Chondrocyte (in vitro differentiated cells): ENCODE results near the gene TPBGL. TPM values are rescaled to one million over a fixed set of nuclear protein-coding genes. Genes with fewer than 3 reads are reported as not detected.

Experiments used
- DNase-seq: peaks from one replicate; pipeline ENCODE4 v3.0.0; 2021; ENCODE audit warnings: mixed read lengths, low spot score
- H3K27ac Mint-ChIP-seq: one replicate; pipeline ENCODE4 v1.8.0; 2021; ENCODE audit warnings: mild to moderate bottlenecking, moderate library complexity, mixed read lengths; ENCODE audit not compliant: unreplicated experiment
- H3K27me3 Mint-ChIP-seq: 2 replicates; pipeline ENCODE4 v1.8.0; 2021; ENCODE audit warnings: low read depth, mixed read lengths
- H3K36me3 Mint-ChIP-seq: 2 replicates; pipeline ENCODE4 v1.8.0; 2021; ENCODE audit warnings: low read depth, mixed read lengths
- H3K4me1 Mint-ChIP-seq: 2 replicates; pipeline ENCODE4 v1.8.0; 2021; ENCODE audit warnings: low read depth, mild to moderate bottlenecking, mixed read lengths
- H3K4me3 Mint-ChIP-seq: one replicate; pipeline ENCODE4 v1.8.0; 2021; ENCODE audit warnings: mild to moderate bottlenecking, moderate library complexity, mixed read lengths; ENCODE audit not compliant: unreplicated experiment
- H3K9me3 Mint-ChIP-seq: 2 replicates; pipeline ENCODE4 v1.8.0; 2021; ENCODE audit warnings: low read depth, mixed read lengths
- total RNA-seq: library from RNA; stranded (reverse); gene quantifications from 3 replicates; pipeline ENCODE4 v1.2.1, GENCODE V29; 2021
- TF ChIP-seq, protein P1 (sequence below): fragments of 200-600 bp; sonication (generic); IDR thresholded peaks from 2 replicates; pipeline ENCODE4 v1.5.0; 2021; ENCODE audit warnings: antibody characterized with exemption, mild to moderate bottlenecking, moderate library complexity

TPBGL gene
- total RNA-seq, 1 donor from 2014 or later, result 0.82 TPM

DNA sequence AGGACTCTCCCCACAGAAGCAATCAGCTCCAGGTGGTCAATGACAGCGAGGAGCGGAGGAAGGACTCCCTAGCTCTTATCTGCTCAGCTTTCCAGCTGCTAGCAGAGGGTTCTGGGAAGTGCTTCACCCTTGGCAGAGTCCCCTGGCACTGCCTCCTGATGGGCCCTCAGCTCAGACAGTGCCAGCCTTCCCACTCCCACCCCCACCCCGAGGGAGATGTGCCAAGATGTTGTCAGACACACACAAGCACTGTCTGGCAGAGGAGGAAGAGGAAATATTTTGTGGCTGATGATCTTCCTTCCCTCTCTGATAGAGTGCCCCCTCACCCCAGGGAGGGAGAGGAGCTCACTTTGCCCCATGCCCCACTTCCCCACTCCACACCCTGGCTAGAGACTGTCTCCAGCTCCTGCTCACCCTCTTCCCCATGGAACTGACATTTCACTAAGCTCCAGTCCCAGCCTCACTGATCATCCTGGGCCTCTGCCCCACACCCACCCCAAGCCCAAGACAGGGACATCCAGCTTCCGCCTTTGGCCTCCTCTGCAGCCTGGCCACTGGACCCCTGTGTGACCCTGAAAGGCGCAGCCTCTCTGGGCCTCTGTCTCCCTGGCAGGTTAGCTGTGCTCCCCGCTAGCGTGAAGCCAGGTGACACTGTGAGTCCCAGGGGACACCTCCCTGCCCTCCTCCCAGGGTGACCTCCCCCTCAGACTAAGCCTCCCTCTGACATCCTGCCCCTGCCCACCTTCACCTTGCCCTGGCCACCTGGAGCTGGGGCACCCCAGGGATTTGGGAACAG is 45.2 kb upstream of the TPBGL start:
- DNase-seq, result no peak
- H3K4me3 Mint-ChIP-seq, result no peak overlapping the region
- H3K9me3 Mint-ChIP-seq, result no peaks in the 10 kb centered on the region
- H3K4me1 Mint-ChIP-seq, result peaks cover 24% of the 10 kb centered on the region
- H3K27ac Mint-ChIP-seq, result no peak overlapping the region
- H3K27me3 Mint-ChIP-seq, result peaks cover 7% of the 10 kb centered on the region
- H3K36me3 Mint-ChIP-seq, result no peaks in the 10 kb centered on the region
- TF ChIP-seq, protein P1, sequence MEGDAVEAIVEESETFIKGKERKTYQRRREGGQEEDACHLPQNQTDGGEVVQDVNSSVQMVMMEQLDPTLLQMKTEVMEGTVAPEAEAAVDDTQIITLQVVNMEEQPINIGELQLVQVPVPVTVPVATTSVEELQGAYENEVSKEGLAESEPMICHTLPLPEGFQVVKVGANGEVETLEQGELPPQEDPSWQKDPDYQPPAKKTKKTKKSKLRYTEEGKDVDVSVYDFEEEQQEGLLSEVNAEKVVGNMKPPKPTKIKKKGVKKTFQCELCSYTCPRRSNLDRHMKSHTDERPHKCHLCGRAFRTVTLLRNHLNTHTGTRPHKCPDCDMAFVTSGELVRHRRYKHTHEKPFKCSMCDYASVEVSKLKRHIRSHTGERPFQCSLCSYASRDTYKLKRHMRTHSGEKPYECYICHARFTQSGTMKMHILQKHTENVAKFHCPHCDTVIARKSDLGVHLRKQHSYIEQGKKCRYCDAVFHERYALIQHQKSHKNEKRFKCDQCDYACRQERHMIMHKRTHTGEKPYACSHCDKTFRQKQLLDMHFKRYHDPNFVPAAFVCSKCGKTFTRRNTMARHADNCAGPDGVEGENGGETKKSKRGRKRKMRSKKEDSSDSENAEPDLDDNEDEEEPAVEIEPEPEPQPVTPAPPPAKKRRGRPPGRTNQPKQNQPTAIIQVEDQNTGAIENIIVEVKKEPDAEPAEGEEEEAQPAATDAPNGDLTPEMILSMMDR, result no peak

DNA sequence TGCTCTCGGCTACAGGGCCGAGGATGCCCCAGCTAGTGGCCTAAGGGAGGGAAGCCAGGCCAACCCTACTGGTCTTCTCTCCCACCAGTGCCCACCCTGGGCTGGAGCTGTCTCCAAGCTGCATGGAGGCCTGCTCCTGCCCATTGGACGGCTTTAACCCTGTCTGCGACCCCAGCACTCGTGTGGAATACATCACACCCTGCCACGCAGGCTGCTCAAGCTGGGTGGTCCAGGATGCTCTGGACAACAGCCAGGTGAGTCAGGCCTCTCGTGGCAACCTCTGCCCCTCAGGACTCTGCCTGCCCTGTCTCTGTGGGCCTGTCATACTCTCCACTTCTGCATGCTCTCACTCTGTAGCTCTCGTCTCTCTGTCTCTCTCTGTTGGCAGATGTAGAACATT is 44.1 kb upstream of the TPBGL start:
- no peaks in the 10 kb centered on the region for H3K9me3 Mint-ChIP-seq
- TF ChIP-seq, protein P1, result no peak
- no peak overlapping the region for H3K4me3 Mint-ChIP-seq
- H3K27ac Mint-ChIP-seq, result no peak overlapping the region
- peaks cover 9% of the 10 kb centered on the region for H3K27me3 Mint-ChIP-seq
- peaks cover 17% of the 10 kb centered on the region for H3K4me1 Mint-ChIP-seq
- no peak for DNase-seq
- no peaks in the 10 kb centered on the region for H3K36me3 Mint-ChIP-seq

DNA sequence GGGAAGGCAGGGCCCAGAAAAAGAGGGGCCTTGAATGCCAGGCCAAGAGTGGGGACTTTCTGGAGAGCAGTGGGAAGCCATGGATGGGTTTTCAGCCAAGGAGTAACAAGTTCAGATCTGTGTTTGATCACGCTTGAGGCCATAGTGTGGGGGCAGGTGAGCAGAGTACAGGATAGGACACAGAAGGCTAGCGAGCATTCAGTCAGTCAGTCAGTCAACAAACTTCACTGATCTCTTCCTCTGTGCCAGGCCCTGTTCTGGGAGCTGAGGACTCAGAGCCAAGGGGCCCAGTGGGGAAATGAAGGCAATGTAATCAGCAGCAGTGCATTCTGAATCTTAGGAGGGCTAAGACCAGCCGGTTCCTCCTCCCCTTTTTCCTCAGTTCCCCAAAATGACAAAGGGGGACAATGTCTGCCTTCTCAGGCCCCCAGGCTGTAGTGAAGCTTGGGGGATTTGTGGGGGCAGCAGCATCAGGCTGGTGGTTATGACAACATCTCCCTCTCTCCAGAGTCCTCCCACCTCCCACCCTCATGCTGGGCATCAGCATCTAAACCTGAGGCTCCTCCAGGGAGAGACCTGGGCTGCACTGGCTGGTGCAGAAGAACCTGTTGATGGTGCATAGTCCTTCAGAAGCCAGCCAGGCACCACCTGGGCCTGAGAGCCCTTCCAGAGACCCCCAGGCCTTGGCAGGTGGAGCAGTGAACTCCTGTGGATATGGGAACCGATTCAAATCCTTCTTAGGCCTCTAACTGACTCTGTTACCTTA is 42.9 kb upstream of the TPBGL start:
- H3K9me3 Mint-ChIP-seq, result no peaks in the 10 kb centered on the region
- DNase-seq, result no peak
- peaks cover 19% of the 10 kb centered on the region for H3K27me3 Mint-ChIP-seq
- TF ChIP-seq, protein P1, result no peak
- peaks cover 14% of the 10 kb centered on the region for H3K4me1 Mint-ChIP-seq
- no peaks in the 10 kb centered on the region for H3K36me3 Mint-ChIP-seq
- no peak overlapping the region for H3K27ac Mint-ChIP-seq
- H3K4me3 Mint-ChIP-seq, result no peak overlapping the region

DNA sequence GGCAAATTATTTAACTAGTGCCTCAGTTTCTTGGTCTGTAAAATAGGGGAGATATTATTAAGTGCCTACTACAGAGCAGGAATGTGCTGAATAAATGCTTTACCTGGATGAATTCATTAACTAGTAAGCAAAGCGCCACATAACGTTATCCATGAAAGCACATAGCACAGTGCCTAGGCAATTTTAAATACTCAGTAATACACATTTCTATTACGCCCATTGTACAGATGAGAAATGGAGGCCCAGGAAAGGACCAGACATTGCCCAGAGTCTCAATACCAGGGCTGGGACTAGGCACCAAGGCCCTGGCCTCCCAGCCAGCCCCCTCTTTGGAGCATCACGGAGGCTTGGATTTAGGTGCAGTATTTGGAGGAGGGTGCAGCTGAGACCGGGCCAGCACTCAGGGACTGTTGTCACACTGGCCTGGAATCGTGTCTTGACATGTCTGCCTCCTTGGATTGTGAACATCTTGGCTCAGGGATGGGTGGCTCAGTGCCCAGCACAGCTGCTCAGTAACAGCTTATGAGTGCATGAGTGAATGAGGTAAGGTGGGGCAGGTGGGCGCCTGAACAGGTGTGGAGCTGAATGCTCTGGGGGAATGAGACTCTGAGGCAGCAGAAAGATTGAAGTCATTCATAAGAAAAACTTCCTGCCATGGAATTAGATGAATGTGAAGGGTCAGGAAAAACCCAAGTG is 42.1 kb upstream of the TPBGL start:
- Mint-ChIP-seq H3K4me3 (no peak overlapping the region), H3K4me1 (peaks cover 14% of the 10 kb centered on the region), H3K9me3 (no peaks in the 10 kb centered on the region), H3K27ac (no peak overlapping the region), H3K27me3 (peaks cover 19% of the 10 kb centered on the region), H3K36me3 (no peaks in the 10 kb centered on the region)
- TF ChIP-seq, protein P1, result no peak
- no peak for DNase-seq

DNA sequence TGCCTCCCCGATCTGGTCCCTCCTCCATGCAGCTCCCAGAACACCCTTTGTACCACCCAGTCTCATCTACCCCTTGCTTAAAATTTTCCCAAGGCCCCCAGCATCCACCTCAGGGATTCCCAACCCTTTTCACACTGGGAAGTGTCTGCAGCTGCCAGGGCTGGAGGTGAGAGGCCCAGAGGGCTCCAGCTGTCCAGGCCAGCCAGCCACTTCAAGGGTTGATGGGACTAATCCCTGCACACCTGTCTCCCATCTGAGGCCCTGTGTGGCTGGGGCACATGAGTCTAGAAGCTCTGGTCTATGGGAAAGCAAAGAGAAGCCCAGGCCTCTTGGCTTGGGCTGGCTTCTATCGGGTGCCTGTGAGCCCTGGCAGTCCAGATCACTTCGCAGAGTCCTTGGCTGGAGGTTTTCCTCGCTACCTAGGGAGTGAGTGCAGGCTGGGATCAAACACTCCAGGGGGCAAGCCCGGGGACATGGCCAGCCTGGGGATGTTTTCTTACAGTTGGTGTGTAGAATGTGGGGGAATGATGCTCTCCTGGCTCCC is 41.1 kb upstream of the TPBGL start:
- no peaks in the 10 kb centered on the region for H3K36me3 Mint-ChIP-seq
- H3K4me3 Mint-ChIP-seq, result no peak overlapping the region
- peaks cover 19% of the 10 kb centered on the region for H3K27me3 Mint-ChIP-seq
- H3K9me3 Mint-ChIP-seq, result no peaks in the 10 kb centered on the region
- no peak for DNase-seq
- TF ChIP-seq, protein P1, result no peak
- peaks cover 14% of the 10 kb centered on the region for H3K4me1 Mint-ChIP-seq
- H3K27ac Mint-ChIP-seq, result no peak overlapping the region
